Right lobe of liver (tissue), 6 donors: ENCODE measurements around the gene PSMG3. TPM values are rescaled to one million over a fixed set of nuclear protein-coding genes. Genes with fewer than 3 reads are reported as not detected.

ENCODE experiments used
- ATAC-seq, 4 donors: fragments of 200-7000 bp; cut with Tn5 transposase; one replicate each; pipeline ENCODE4 v1.9.1; 2020; ENCODE audit warnings: mild to moderate bottlenecking in 4 of 4, moderate library complexity in 4 of 4
- DNase-seq, 3 donors: peaks; one replicate each; pipeline ENCODE4 v3.0.0-alpha.2; 2020
- H3K27ac ChIP-seq, 3 donors: fragments of 200-600 bp; one replicate each; pipeline ENCODE4 v1.8.0; 2022
- H3K27me3 ChIP-seq, 2 donors: fragments of 200-600 bp; one replicate each; pipeline ENCODE4 v1.8.0; 2022
- H3K36me3 ChIP-seq, 4 donors: fragments of 200-600 bp; sonication (generic) in 1 of 4; one replicate each; pipeline versions ENCODE4 v1.5.1 to v1.8.0; 2017 to 2022; ENCODE audit warnings: control low read depth in 1 of 4
- H3K4me1 ChIP-seq, 4 donors: fragments of 200-600 bp; sonication (generic) in 1 of 4; one replicate each; pipeline versions ENCODE4 v1.5.1 to v1.8.0; 2017 to 2022; ENCODE audit warnings: control low read depth in 1 of 4
- H3K4me3 ChIP-seq, 3 donors: fragments of 200-600 bp; one replicate each; pipeline ENCODE4 v1.8.0; 2022
- H3K9me3 ChIP-seq, 4 donors: fragments of 200-600 bp; sonication (generic) in 1 of 4; one replicate each; pipeline versions ENCODE4 v1.5.1 to v1.8.0; 2017 to 2022; ENCODE audit warnings: control low read depth in 1 of 4
- POLR2A ChIP-seq: fragments of 450-650 bp; IDR thresholded peaks from one replicate; pipeline ENCODE4 v1.6.1; 2017; ENCODE audit warnings: antibody characterized with exemption, mild to moderate bottlenecking
- WGBS: methylation state at CpG from one replicate; pipeline ENCODE4 v1.1.6; 2018; ENCODE audit warnings: low coverage, low lambda C conversion rate; ENCODE audit not compliant: insufficient coverage; ENCODE audit errors: missing lambda C conversion rate; 5-methylcytosine and 5-hydroxymethylcytosine counted together
- intact Hi-C, 2 donors: fragments of 100-400 bp; cut with DNase I; formaldehyde crosslinking; loops; one replicate each; pipeline versions ENCODE4 v1.11.2 to v1.14.1; 2022
- total RNA-seq, 6 experiments: library from RNA; depleted of rRNA in 2 of 6; stranded (reverse); fragments of >200 nt in 2 of 6; fragmentation: NEBNext Ultra II Directional in 3 of 6; extraction: Animal tissue kit (Norgen Biotek cat#: 25700) in 3 of 6; gene quantifications; one replicate each; pipeline versions ENCODE4 v1.1.0 to v1.2.4, GENCODE V29; 2016 to 2023
- TF ChIP-seq, protein P1 (sequence below), 4 donors: fragments of 200-600 bp in 3 of 4; fragments of 450-650 bp in 1 of 4; IDR thresholded peaks; one replicate each; pipeline versions ENCODE4 v1.5.1 to v1.8.0; 2016 to 2022; ENCODE audit warnings: antibody characterized with exemption in 4 of 4, mild to moderate bottlenecking in 2 of 4
- donor health status: DM: no; HTN: yes; CAD: no.
- donor health status: DM: no; HTN: no; CAD: no.
- donor health status: DM: no; HTN: no; CAD: no.
- donor health status: DM: no; HTN: yes; CAD: no.
- donor health status: DM: no; HTN: yes; CAD: no.

PSMG3 gene
- total RNA-seq, 6 experiments from 2014 or later: 7.6 to 28.1 (median 9.2) TPM

DNA sequence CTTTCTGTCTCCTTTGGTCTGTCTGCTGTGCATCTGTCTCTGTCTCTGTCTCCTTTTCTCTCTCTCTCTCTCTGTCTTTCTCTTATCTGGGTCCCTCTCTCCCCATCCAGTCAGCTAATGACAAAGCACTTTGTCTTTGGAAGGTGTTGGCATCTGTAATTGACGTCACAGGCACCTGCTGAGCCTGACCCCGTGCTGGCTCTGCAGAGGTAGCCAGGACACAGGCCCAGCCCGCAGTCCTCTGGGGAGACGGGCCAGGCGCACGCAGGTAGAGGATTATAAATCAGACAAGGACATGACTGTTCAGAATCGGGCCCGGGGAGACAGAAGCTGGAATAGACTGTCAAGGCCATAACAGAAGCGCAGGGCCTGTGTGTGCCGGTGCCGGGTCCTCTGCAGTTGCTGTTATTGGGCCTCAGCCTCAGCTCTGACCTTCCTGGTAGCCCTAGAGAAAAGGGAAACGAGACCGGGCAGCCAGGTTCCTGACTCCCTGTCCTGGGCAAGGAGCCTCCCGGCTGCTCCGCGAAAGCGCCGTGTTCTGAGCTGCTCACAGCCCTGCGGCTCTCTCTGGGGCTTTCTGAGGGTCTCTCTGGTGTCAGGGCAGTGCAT, 10.7 kb upstream of the PSMG3 start:
- no peaks in the 10 kb centered on the region for H3K9me3 ChIP-seq
- H3K27me3 ChIP-seq: no peaks in the 10 kb centered on the region
- no peaks in the 10 kb centered on the region for H3K36me3 ChIP-seq
- WGBS: 84% methylated on average over 7 of the region's 19 CpGs
- DNase-seq: no peak
- H3K4me3 ChIP-seq: no peak overlapping the region
- TF ChIP-seq POLR2A: no peak
- TF ChIP-seq, protein P1, sequence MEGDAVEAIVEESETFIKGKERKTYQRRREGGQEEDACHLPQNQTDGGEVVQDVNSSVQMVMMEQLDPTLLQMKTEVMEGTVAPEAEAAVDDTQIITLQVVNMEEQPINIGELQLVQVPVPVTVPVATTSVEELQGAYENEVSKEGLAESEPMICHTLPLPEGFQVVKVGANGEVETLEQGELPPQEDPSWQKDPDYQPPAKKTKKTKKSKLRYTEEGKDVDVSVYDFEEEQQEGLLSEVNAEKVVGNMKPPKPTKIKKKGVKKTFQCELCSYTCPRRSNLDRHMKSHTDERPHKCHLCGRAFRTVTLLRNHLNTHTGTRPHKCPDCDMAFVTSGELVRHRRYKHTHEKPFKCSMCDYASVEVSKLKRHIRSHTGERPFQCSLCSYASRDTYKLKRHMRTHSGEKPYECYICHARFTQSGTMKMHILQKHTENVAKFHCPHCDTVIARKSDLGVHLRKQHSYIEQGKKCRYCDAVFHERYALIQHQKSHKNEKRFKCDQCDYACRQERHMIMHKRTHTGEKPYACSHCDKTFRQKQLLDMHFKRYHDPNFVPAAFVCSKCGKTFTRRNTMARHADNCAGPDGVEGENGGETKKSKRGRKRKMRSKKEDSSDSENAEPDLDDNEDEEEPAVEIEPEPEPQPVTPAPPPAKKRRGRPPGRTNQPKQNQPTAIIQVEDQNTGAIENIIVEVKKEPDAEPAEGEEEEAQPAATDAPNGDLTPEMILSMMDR (IDR thresholded peaks at IDR 0.05): no peak
- H3K27ac ChIP-seq: no peak overlapping the region
- H3K4me1 ChIP-seq: no peaks in the 10 kb centered on the region
- intact Hi-C loops: loop anchor here (10.0 kb wide), 1 partner anchor 624 kb away; no protein-coding TSS in a partner anchor
- no peak for ATAC-seq

DNA sequence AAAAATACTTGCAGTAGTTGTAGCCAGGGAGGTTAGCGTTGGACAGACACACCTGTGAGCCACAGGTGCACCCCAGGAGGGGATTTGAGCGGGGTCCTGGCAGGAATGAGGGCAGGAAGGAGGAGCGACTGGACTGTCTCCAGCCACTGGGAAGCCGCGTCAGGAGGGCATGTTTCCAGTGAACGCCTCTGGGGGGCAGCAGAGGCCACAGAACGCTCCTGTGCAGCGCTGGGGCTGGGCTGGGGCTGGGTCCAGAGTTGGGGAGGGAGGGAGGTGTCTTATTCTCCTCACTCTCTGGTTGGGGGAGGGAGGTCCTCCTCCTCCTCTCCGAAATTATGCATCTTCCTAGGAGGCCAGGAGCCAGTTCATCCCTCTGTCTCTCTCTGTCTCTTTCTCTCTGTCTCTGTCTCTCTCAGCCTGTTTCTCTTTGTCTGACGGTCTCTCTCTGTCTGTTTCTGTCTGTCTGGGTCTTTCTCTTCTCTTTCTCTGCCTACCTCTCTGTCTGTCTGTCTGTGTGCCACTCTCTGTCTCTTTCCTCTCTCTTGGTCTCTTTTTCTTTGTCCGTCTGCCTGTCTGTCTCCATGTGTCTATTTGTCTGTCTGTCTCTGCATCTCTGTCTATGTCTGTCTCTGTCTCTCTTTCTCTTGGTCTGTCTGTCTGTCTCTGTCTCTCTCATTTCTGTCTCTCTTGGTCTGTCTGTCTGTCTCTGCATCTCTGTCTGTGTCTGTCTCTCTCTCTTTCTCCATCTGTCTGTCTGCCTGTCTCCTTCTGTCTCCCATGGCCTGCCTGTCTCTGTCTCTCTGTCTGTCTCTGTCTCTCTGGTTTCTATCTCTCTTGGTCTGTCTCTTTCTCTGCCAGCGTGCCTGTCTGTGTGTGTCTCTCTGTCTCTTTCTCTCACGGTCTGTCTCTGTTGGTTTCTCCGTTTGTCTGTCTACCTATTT, 9.9 kb upstream of the PSMG3 start:
- no peaks in the 10 kb centered on the region for H3K27me3 ChIP-seq
- no peak overlapping the region for H3K27ac ChIP-seq
- 45% methylated on average over 8 of the region's 14 CpGs for WGBS
- no peak overlapping the region for H3K4me3 ChIP-seq
- TF ChIP-seq, protein P1 (IDR thresholded peaks at IDR 0.05): peak; percentile 71 to 78 (median 76)
- no peak for TF ChIP-seq POLR2A
- intact Hi-C loops: loop anchor here (10.0 kb wide), 1 partner anchor 625 kb away; no protein-coding TSS in a partner anchor
- no peaks in the 10 kb centered on the region for H3K9me3 ChIP-seq
- DNase-seq (peak; percentile 71 to 77 (median 74)), ATAC-seq (peak; percentile 96 to 99 (median 98))
- no peaks in the 10 kb centered on the region for H3K36me3 ChIP-seq
- no peaks in the 10 kb centered on the region for H3K4me1 ChIP-seq

DNA sequence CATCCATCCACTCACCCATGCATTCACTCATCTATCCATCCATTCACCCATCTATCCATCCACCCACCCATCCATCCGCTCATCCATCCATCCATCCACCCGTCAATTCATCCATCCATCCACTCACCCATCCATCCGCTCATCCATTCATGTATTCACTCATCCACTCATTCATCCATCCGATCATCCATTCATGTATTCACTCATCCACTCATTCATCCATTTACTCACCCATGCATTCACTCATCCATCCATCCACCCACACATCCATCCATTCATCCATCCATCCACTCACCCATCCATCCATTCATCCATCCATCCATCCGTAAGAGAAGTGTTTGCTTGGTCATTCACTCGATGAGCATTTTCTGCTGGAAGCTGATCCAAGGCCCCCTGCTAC, 8.7 kb upstream of the PSMG3 start:
- TF ChIP-seq POLR2A: no peak
- TF ChIP-seq, protein P1 (IDR thresholded peaks at IDR 0.05): no peak
- no peaks in the 10 kb centered on the region for H3K36me3 ChIP-seq
- H3K4me3 ChIP-seq: no peak overlapping the region
- intact Hi-C loops: no loop called here
- H3K9me3 ChIP-seq: no peaks in the 10 kb centered on the region
- no peaks in the 10 kb centered on the region for H3K4me1 ChIP-seq
- H3K27me3 ChIP-seq: no peaks in the 10 kb centered on the region
- ATAC-seq (no peak), DNase-seq (no peak)
- 89% methylated on average over 6 of the region's 6 CpGs for WGBS
- no peak overlapping the region for H3K27ac ChIP-seq

- 72% methylated on average over 9 of the region's 15 CpGs for WGBS
- TF ChIP-seq POLR2A: no peak
- TF ChIP-seq, protein P1 (IDR thresholded peaks at IDR 0.05): no peak
- H3K4me3 ChIP-seq: no peak overlapping the region
- DNase-seq: no peak
- no peak for ATAC-seq
- no peaks in the 10 kb centered on the region for H3K27me3 ChIP-seq
- no peak overlapping the region for H3K27ac ChIP-seq
- H3K36me3 ChIP-seq: no peaks in the 10 kb centered on the region
- intact Hi-C loops: no loop called here
- no peaks in the 10 kb centered on the region for H3K9me3 ChIP-seq
- no peaks in the 10 kb centered on the region for H3K4me1 ChIP-seq
Observed at GRCh38 chr7:1576521-1577253, 6.9 kb upstream of the PSMG3 start.
